Activated CD8-positive, alpha-beta T cell treated with anti-CD3 and anti-CD28 coated beads, Interleukin-2, amount 10 ng/mL, durations not matched to agents 7 days and 5 days (primary cell): ENCODE measurements around the gene TK1. TPM values are rescaled to one million over a fixed set of nuclear protein-coding genes. Genes with fewer than 3 reads are reported as not detected.

Experiments
- ATAC-seq: fragments of 150-1000 bp; cut with Tn5 transposase; one replicate; pipeline ENCODE4 v1.10.0; 2021; ENCODE audit warnings: moderate library complexity
- CTCF ChIA-PET: fragments of 350-600 bp; sonication (Branson Sonifier 250); formaldehyde crosslinking; loops from one replicate; lab custom pipeline; 2021; ENCODE audit warnings: antibody characterized with exemption; lab: Charles Lee
- POLR2A ChIA-PET: fragments of 350-600 bp; sonication (Branson Sonifier 250); formaldehyde crosslinking; loops from one replicate; lab custom pipeline; 2021; ENCODE audit warnings: antibody characterized with exemption; lab: Charles Lee
- DNase-seq: peaks from one replicate; pipeline ENCODE4 v3.0.0-alpha.2; 2020
- H3K27ac Mint-ChIP-seq: one replicate; pipeline ENCODE4 v1.8.0; 2021; ENCODE audit warnings: mild to moderate bottlenecking, mixed read lengths
- H3K27me3 Mint-ChIP-seq: one replicate; pipeline ENCODE4 v1.8.0; 2021; ENCODE audit warnings: low read depth, mixed read lengths
- H3K36me3 Mint-ChIP-seq: one replicate; pipeline ENCODE4 v1.8.0; 2021; ENCODE audit warnings: low read depth, mixed read lengths
- H3K4me1 Mint-ChIP-seq: one replicate; pipeline ENCODE4 v1.8.0; 2021; ENCODE audit warnings: low read depth, mixed read lengths
- H3K4me3 Mint-ChIP-seq: one replicate; pipeline ENCODE4 v1.8.0; 2021; ENCODE audit warnings: mild to moderate bottlenecking, mixed read lengths
- H3K9me3 Mint-ChIP-seq: one replicate; pipeline ENCODE4 v1.8.0; 2022; ENCODE audit warnings: mixed read lengths; ENCODE audit not compliant: insufficient read depth
- total RNA-seq, 2 experiments: library from RNA; stranded (reverse); gene quantifications; one replicate each; pipeline ENCODE4 v1.2.3, GENCODE V29; 2021

Gene TK1
- total RNA-seq, 2 experiments from 2014 or later: 139 to 142 TPM

DNA sequence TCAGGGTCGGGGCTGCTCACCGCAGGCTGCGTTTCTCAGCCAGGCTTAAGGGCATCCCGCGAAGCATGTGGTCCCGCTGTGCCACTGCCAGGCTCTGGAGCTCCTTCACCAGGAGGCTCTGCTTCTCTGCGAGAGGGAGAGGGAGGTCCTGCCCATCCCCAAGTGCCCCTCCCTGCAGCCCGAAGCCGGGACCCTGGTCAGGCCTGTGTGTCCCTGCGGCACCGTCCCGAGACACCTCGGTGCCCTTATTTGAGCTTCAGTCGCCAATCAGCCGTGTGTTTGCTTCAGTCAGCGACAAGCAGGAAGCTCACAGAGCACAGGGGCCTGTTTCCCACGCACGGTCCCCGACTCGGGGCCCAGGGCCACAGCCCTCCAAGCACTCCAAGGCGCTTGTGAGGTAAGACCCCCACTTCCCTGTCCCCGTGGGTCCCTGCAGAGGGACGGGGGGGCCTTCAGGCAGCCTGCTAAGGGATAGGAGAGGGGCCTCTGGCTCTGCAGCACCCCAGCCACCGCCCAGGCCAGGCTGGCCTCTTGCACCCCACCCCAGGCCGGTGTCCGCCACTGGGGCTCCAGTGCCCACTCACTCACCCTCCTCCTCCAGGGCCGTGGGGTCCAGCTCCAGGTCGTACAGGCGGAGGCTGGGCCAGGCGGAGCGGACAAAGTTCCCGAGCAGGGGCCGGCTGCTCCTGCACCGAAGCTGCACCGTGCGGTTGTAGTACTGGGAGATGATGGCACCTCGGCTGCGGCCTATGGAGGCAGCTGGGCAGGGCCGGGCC, 61.5 kb downstream of the TK1 start:
- CTCF ChIA-PET: interaction anchor here (0.8 to 11.1 kb wide), 6 partner anchors 11 to 126 kb away, joined by 3 to 133 read pairs (median 8); no protein-coding TSS in a partner anchor

DNA sequence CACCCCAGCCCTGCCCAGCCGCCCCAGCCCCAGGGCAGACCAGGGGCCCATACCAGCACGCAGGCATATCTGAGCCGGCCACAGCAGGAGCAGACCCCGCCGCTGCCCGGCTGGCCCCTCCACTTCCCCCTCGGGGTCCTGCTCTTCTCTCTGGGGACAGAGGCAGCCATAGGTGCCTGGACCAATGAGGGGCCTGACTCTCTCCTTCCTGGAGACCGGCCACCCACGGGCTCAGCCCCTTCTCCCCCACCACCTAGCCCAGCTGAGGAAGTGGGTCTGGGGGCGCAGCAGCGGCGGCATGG, 62.1 kb downstream of the TK1 start:
- H3K36me3 Mint-ChIP-seq: peaks cover 71% of the 10 kb centered on the region
- peak overlapping the region; percentile 67 for H3K27ac Mint-ChIP-seq
- CTCF ChIA-PET: interaction anchor here (0.8 to 11.1 kb wide), 4 partner anchors 11 to 127 kb away, joined by 3 to 133 read pairs (median 8); no protein-coding TSS in a partner anchor

More for the DNA sequence above, 61.5 kb downstream of the TK1 start:
- H3K27ac Mint-ChIP-seq: peak overlapping the region; percentile 90
- peaks cover 72% of the 10 kb centered on the region for H3K36me3 Mint-ChIP-seq
- peaks cover 73% of the 10 kb centered on the region for H3K4me1 Mint-ChIP-seq
- peak overlapping the region; percentile 93 for H3K4me3 Mint-ChIP-seq
- POLR2A ChIA-PET: interaction anchor here (1.0 to 13.9 kb wide), 5 partner anchors 11 to 51 kb away, joined by 3 to 182 read pairs (median 4); no protein-coding TSS in a partner anchor
- H3K9me3 Mint-ChIP-seq: no peaks in the 10 kb centered on the region
- no peak for ATAC-seq
- no peaks in the 10 kb centered on the region for H3K27me3 Mint-ChIP-seq
- DNase-seq: peak; percentile 63

More for the DNA sequence above, 62.1 kb downstream of the TK1 start:
- H3K4me1 Mint-ChIP-seq: peaks cover 70% of the 10 kb centered on the region
- H3K9me3 Mint-ChIP-seq: no peaks in the 10 kb centered on the region
- peak overlapping the region; percentile 93 for H3K4me3 Mint-ChIP-seq
- ATAC-seq: no peak
- no peaks in the 10 kb centered on the region for H3K27me3 Mint-ChIP-seq
- no peak for DNase-seq
- POLR2A ChIA-PET: interaction anchor here (1.2 to 13.9 kb wide), 4 partner anchors 10 to 52 kb away, joined by 4 to 182 read pairs (median 20); no protein-coding TSS in a partner anchor

Other genes with a start within 250 kb of the TK1 start
- 10 to 100 TPM; 33.3 to 36.2 TPM for gene TNRC6C, start 228.3 kb downstream of the TK1 start, total RNA-seq
- gene TMC6, start 58.3 kb downstream of the TK1 start, total RNA-seq: 100 to 1,000 TPM; 407 to 476 TPM
- gene TMC8, start 56.3 kb downstream of the TK1 start, total RNA-seq: 100 to 1,000 TPM; 258 to 278 TPM
- gene C17orf99, start 40.7 kb downstream of the TK1 start, total RNA-seq: not detected
- 10 to 100 TPM; 41.1 to 44.3 TPM for gene SYNGR2, start 18.5 kb downstream of the TK1 start, total RNA-seq
- gene AFMID, start 310 bp upstream of the TK1 start, total RNA-seq: 10 to 100 TPM; 17.7 to 20.7 TPM
- 100 to 1,000 TPM; 108 to 114 TPM for gene BIRC5, start 27.2 kb upstream of the TK1 start, total RNA-seq
- not detected for gene TMEM235, start 44.6 kb upstream of the TK1 start, total RNA-seq
- 1 to 10 TPM; 9.1 TPM for gene SOCS3, start 173.0 kb upstream of the TK1 start, total RNA-seq
- gene PGS1, start 191.6 kb upstream of the TK1 start, total RNA-seq: 10 to 100 TPM; 46.5 to 51.0 TPM